ENCODE measurements around the gene MAPK9. TPM values are rescaled to one million over a fixed set of nuclear protein-coding genes. Genes with fewer than 3 reads are reported as not detected.

Gene MAPK9
- total RNA-seq, 1 experiment from 2014 or later, result 38.6 TPM

- H3K9ac ChIP-seq (ENCODE audit: extremely low read depth, insufficient read length, low read length), result no peak overlapping the region
- no peaks in the 10 kb centered on the region for H3K9me3 ChIP-seq (ENCODE audit: control insufficient read depth, low read depth, low read length)
- H2BK15ac ChIP-seq (ENCODE audit: low read depth, low read length), result no peak overlapping the region
- H2AK5ac ChIP-seq (ENCODE audit: insufficient read length, low read length), result no peak overlapping the region
- no peak overlapping the region for H2BK120ac ChIP-seq (ENCODE audit: low read depth, low read length, poor library complexity, severe bottlenecking)
- no peaks in the 10 kb centered on the region for H3K79me1 ChIP-seq (ENCODE audit: insufficient read depth, low read depth, low read length, poor library complexity, severe bottlenecking)
- H3K27me3 Mint-ChIP-seq (ENCODE audit: low read depth), result peaks cover 36% of the 10 kb centered on the region
- no peaks in the 10 kb centered on the region for H3K23me2 ChIP-seq (ENCODE audit: insufficient read length, low read depth, low read length, poor library complexity, severe bottlenecking)
- H3K4me1 ChIP-seq (ENCODE audit: insufficient read depth, low read length), result no peaks in the 10 kb centered on the region
- no peak overlapping the region for H3T11ph ChIP-seq (ENCODE audit: low read length)
- no peak overlapping the region for H4K8ac ChIP-seq (replicated peaks; ENCODE audit: insufficient read length, low read depth, low read length)
- H2BK5ac ChIP-seq (ENCODE audit: insufficient read length, low read length), result no peak overlapping the region
- H2BK12ac ChIP-seq (ENCODE audit: insufficient read length, low read depth, low read length), result no peak overlapping the region
- H3K4me2 ChIP-seq (ENCODE audit: insufficient read depth, insufficient read length, low read length), result peak overlapping the region; percentile 18
- no peak overlapping the region for H3K14ac ChIP-seq (ENCODE audit: insufficient read depth, low read length)
- 0 out of 5 replicates have a peak, but pooled peaks cover 0 to 4% of the 10 kb centered on the region in 2 experiments for H3K9me3 Mint-ChIP-seq
- peaks cover 8 to 9% of the 10 kb centered on the region in 2 experiments; a peak in 3 of 4 replicates for H3K4me1 Mint-ChIP-seq
- H2AFZ ChIP-seq (ENCODE audit: low read length), result no peak overlapping the region
- no peaks in the 10 kb centered on the region for H4K20me1 ChIP-seq (ENCODE audit: control insufficient read depth, insufficient read depth, insufficient read length)
- no peak overlapping the region for H2BK20ac ChIP-seq (ENCODE audit: low read depth, low read length, poor library complexity, severe bottlenecking)
- no peak overlapping the region for H4K91ac ChIP-seq (ENCODE audit: insufficient read length, low read depth, low read length)
- H3K4me3 Mint-ChIP-seq, result peak overlapping the region; percentile 52 to 79
- H3K27ac ChIP-seq (ENCODE audit: insufficient read length, low read depth, low read length), result no peak overlapping the region
- H3K23ac ChIP-seq (ENCODE audit: insufficient read length, low read depth, low read length), result no peak overlapping the region
- no peak overlapping the region; a peak in 1 of 7 replicates for H3K27ac Mint-ChIP-seq
- no peaks in the 10 kb centered on the region; a peak in 1 of 7 replicates for H3K36me3 Mint-ChIP-seq (ENCODE audit: insufficient read depth in 1 of 3, low read depth in 3 of 3)
- H3K79me2 ChIP-seq (ENCODE audit: insufficient read depth, low read length), result no peaks in the 10 kb centered on the region
- no peak overlapping the region for H3K18ac ChIP-seq (ENCODE audit: insufficient read length, low read depth, low read length)
- H3K4ac ChIP-seq (ENCODE audit: low read depth, low read length), result no peak overlapping the region
- no peak for TF ChIP-seq CTCF (conservative IDR thresholded peaks at IDR 0.05)
- no CpG with 5 or more reads among the region's 14 CpGs for WGBS (ENCODE audit: extremely low coverage, insufficient read length, low lambda C conversion rate)
- peaks cover 7% of the 10 kb centered on the region; the same call in 1 of the 2 replicates for H3K27me3 ChIP-seq (ENCODE audit: insufficient read depth, low read length)
- no peak overlapping the region for H4K5ac ChIP-seq (ENCODE audit: insufficient read length, low read depth, low read length)
- peak; percentile 43 for DNase-seq
- no peak overlapping the region for H3K56ac ChIP-seq (ENCODE audit: insufficient read length, low read depth, low read length)
Observed at GRCh38 chr5:180208038-180208434, 83.8 kb downstream of the MAPK9 start.

All from H9 (cell line).